ENCODE measurements around the gene TMEM253. TPM values are rescaled to one million over a fixed set of nuclear protein-coding genes. Genes with fewer than 3 reads are reported as not detected.

The TMEM253 gene
- total RNA-seq, 1 donor from 2014 or later = not detected

GRCh38 chr14:21096438-21096837 lies 4.4 kb upstream of the TMEM253 start:
- H3K4me3 ChIP-seq (ENCODE audit: low read depth, low read length) = no peak overlapping the region
- no peak for TF ChIP-seq CTCF (conservative IDR thresholded peaks at IDR 0.05; ENCODE audit: low read depth, low read length)
- DNase-seq (ENCODE audit: low read depth) = no peak

GRCh38 chr14:21096978-21097635 lies 3.8 kb upstream of the TMEM253 start:
- peak overlapping the region; percentile 37 for H3K4me3 ChIP-seq (ENCODE audit: low read depth, low read length)
- DNase-seq (ENCODE audit: low read depth) = no peak
- no peak for TF ChIP-seq CTCF (conservative IDR thresholded peaks at IDR 0.05; ENCODE audit: low read depth, low read length)

- DNase-seq (ENCODE audit: low read depth) = no peak
- H3K4me3 ChIP-seq (ENCODE audit: low read depth, low read length) = peak overlapping the region; percentile 37
- TF ChIP-seq CTCF (conservative IDR thresholded peaks at IDR 0.05; ENCODE audit: low read depth, low read length) = no peak
Observed at GRCh38 chr14:21097636-21098075, 3.2 kb upstream of the TMEM253 start.

GRCh38 chr14:21098076-21098891 lies 2.6 kb upstream of the TMEM253 start, which contains the start of gene ZNF219:
Gene ZNF219 (minus strand): TSS chr14:21098655. CDS start chr14:21093591, 5,064 bp downstream.
- H3K4me3 ChIP-seq (ENCODE audit: low read depth, low read length) = peak within 1 kb of the TSS; percentile 57
- no peak for DNase-seq (ENCODE audit: low read depth)
- no peak for TF ChIP-seq CTCF (conservative IDR thresholded peaks at IDR 0.05; ENCODE audit: low read depth, low read length)

GRCh38 chr14:21098892-21099595 lies 1.8 kb upstream of the TMEM253 start:
- TF ChIP-seq CTCF (conservative IDR thresholded peaks at IDR 0.05; ENCODE audit: low read depth, low read length) = no peak
- peak overlapping the region; percentile 57 for H3K4me3 ChIP-seq (ENCODE audit: low read depth, low read length)
- no peak for DNase-seq (ENCODE audit: low read depth)

- no peak for DNase-seq (ENCODE audit: low read depth)
- H3K4me3 ChIP-seq (ENCODE audit: low read depth, low read length) = no peak overlapping the region
- TF ChIP-seq CTCF (conservative IDR thresholded peaks at IDR 0.05; ENCODE audit: low read depth, low read length) = no peak
Observed at GRCh38 chr14:21099596-21099985, 1.3 kb upstream of the TMEM253 start.

Data from epithelial cell of proximal tubule (primary cell).